MM.1S (cell line): ENCODE results near the gene DEXI.

ENCODE experiments used
- DNase-seq: peaks from one replicate; pipeline ENCODE4 v3.0.0-alpha.2; 2015
- H2AFZ ChIP-seq: fragments of 300-600 bp; sonication (generic); 2 replicates; pipeline ENCODE4 v1.6.0; 2016; ENCODE audit warnings: antibody characterized with exemption, low read length
- H3F3A ChIP-seq: fragments of 300-600 bp; sonication (generic); 2 replicates; pipeline ENCODE4 v1.6.1; 2016; ENCODE audit warnings: mild to moderate bottlenecking, antibody characterized with exemption, low read length, moderate library complexity, mixed read lengths; ENCODE audit not compliant: insufficient read depth
- H3K27ac ChIP-seq: fragments of 300-600 bp; sonication (generic); 2 replicates; pipeline ENCODE4 v1.5.1; 2016; ENCODE audit warnings: mild to moderate bottlenecking, low read length
- H3K27me3 ChIP-seq: fragments of 300-600 bp; sonication (generic); replicated peaks from 2 replicates; pipeline ENCODE4 v1.6.0; 2016; ENCODE audit warnings: low read length; ENCODE audit not compliant: insufficient read depth
- H3K36me3 ChIP-seq: fragments of 300-600 bp; sonication (generic); replicated peaks from 2 replicates; pipeline ENCODE4 v1.6.1; 2016; ENCODE audit warnings: mild to moderate bottlenecking, low read length, mixed read lengths; ENCODE audit not compliant: insufficient read depth
- H3K4me1 ChIP-seq: fragments of 300-600 bp; sonication (generic); 2 replicates; pipeline ENCODE4 v1.6.1; 2016; ENCODE audit warnings: low read length, mixed read lengths
- H3K4me2 ChIP-seq: fragments of 300-600 bp; sonication (generic); 2 replicates; pipeline ENCODE4 v1.6.0; 2016; ENCODE audit warnings: low read depth, low read length
- H3K4me3 ChIP-seq: fragments of 300-600 bp; sonication (generic); 2 replicates; pipeline ENCODE4 v1.5.1; 2016; ENCODE audit warnings: low read length, mixed read lengths
- H3K79me2 ChIP-seq: fragments of 300-600 bp; sonication (generic); 2 replicates; pipeline ENCODE4 v1.6.1; 2016; ENCODE audit warnings: mixed run types, low read length, mixed read lengths
- H3K9ac ChIP-seq: fragments of 300-600 bp; sonication (generic); 2 replicates; pipeline ENCODE4 v1.6.1; 2016; ENCODE audit warnings: low read length, mixed read lengths
- H3K9me2 ChIP-seq: fragments of 300-600 bp; sonication (generic); replicated peaks from 2 replicates; pipeline ENCODE4 v1.6.1; 2016; ENCODE audit warnings: mild to moderate bottlenecking, low read length, mixed read lengths; ENCODE audit not compliant: insufficient read depth
- H3K9me3 ChIP-seq: fragments of 300-600 bp; sonication (generic); replicated peaks from 2 replicates; pipeline ENCODE4 v1.6.1; 2016; ENCODE audit warnings: mild to moderate bottlenecking, low read length, mixed read lengths; ENCODE audit not compliant: insufficient read depth
- H4K20me1 ChIP-seq: fragments of 300-600 bp; sonication (generic); 2 replicates; pipeline ENCODE4 v1.6.1; 2016; ENCODE audit warnings: mild to moderate bottlenecking, low read length, moderate library complexity, mixed read lengths; ENCODE audit not compliant: insufficient read depth
- CTCF ChIP-seq: fragments of 300-600 bp; sonication (generic); IDR thresholded peaks from 2 replicates; pipeline ENCODE4 v1.5.1; 2016; ENCODE audit warnings: antibody characterized with exemption, low read length, mixed read lengths
- EZH2 ChIP-seq: fragments of 300-600 bp; sonication (generic); optimal IDR thresholded peaks from 2 replicates; pipeline ENCODE3; 2017; ENCODE audit warnings: low read depth, mild to moderate bottlenecking, antibody characterized with exemption, low read length, mixed read lengths
- EZH2phosphoT487 ChIP-seq: fragments of 300-600 bp; sonication (generic); IDR thresholded peaks from 2 replicates; pipeline ENCODE4 v1.6.1; 2018; ENCODE audit warnings: antibody characterized with exemption, low read length

DEXI gene

GRCh38 chr16:10946308-10946707 is 4.0 kb upstream of the DEXI start:
- H3K27ac ChIP-seq, result no peak overlapping the region
- no peak overlapping the region for H3K9ac ChIP-seq
- 0 out of 2 replicates have a peak, but pooled peaks cover under 1% of the 10 kb centered on the region for H3F3A ChIP-seq
- H3K27me3 ChIP-seq, result no peaks in the 10 kb centered on the region
- DNase-seq, result no peak
- no peaks in the 10 kb centered on the region for H3K9me2 ChIP-seq
- peaks cover 20% of the 10 kb centered on the region for H3K4me1 ChIP-seq
- no peaks in the 10 kb centered on the region for H3K36me3 ChIP-seq
- no peak overlapping the region for H3K4me3 ChIP-seq
- no peaks in the 10 kb centered on the region for H4K20me1 ChIP-seq
- TF ChIP-seq EZH2 (no peak), CTCF (no peak), EZH2phosphoT487 (no peak)
- H3K4me2 ChIP-seq, result no peak overlapping the region
- H3K9me3 ChIP-seq, result no peaks in the 10 kb centered on the region
- no peak overlapping the region for H2AFZ ChIP-seq
- peaks cover 67% of the 10 kb centered on the region for H3K79me2 ChIP-seq

- Histone ChIP-seq H3K9ac (peak overlapping the region; percentile 84; the same call in 1 of the 2 replicates), H3K9me2 (no peaks in the 10 kb centered on the region), H3K4me3 (peak overlapping the region; percentile 97), H2AFZ (peak overlapping the region; percentile 89), H3K9me3 (no peaks in the 10 kb centered on the region), H3F3A (0 out of 2 replicates have a peak, but pooled peaks cover 6% of the 10 kb centered on the region), H3K79me2 (peaks cover 68% of the 10 kb centered on the region), H4K20me1 (peaks cover 3% of the 10 kb centered on the region; the same call in 1 of the 2 replicates), H3K27me3 (no peaks in the 10 kb centered on the region), H3K36me3 (no peaks in the 10 kb centered on the region), H3K27ac (no peak overlapping the region), H3K4me1 (peaks cover 25% of the 10 kb centered on the region), H3K4me2 (peak overlapping the region; percentile 83)
- TF ChIP-seq EZH2phosphoT487 (no peak), CTCF (no peak), EZH2 (no peak)
- DNase-seq, result peak; percentile 10
These were observed 3.0 kb upstream of the DEXI start for GRCh38 chr16:10945065-10945787.

- H3K36me3 ChIP-seq, result no peaks in the 10 kb centered on the region
- peak; percentile 97 for DNase-seq
- TF ChIP-seq CTCF, result no peak; the same call in 1 of the 2 replicates
- no peak for TF ChIP-seq EZH2
- H4K20me1 ChIP-seq, result peaks cover 6% of the 10 kb centered on the region; the same call in 1 of the 2 replicates
- peak within 1 kb of the TSS; percentile 84 for H3K9ac ChIP-seq
- peak within 1 kb of the TSS; percentile 89 for H2AFZ ChIP-seq
- H3K4me2 ChIP-seq, result peak within 1 kb of the TSS; percentile 83
- peak within 1 kb of the TSS; percentile 26; the same call in 1 of the 2 replicates for H3K27ac ChIP-seq
- no peaks in the 10 kb centered on the region for H3K9me2 ChIP-seq
- peaks cover 68% of the 10 kb centered on the region for H3K79me2 ChIP-seq
- 0 out of 2 replicates have a peak, but pooled peaks cover 6% of the 10 kb centered on the region for H3F3A ChIP-seq
- H3K27me3 ChIP-seq, result no peaks in the 10 kb centered on the region
- H3K4me3 ChIP-seq, result peak within 1 kb of the TSS; percentile 97
- no peaks in the 10 kb centered on the region for H3K9me3 ChIP-seq
- peaks cover 32% of the 10 kb centered on the region for H3K4me1 ChIP-seq
These were observed 2.2 kb upstream of the DEXI start, which contains the start of gene CLEC16A for GRCh38 chr16:10944249-10945064. CLEC16A (plus strand) TSS chr16:10944564; CDS start chr16:10944718, 154 bp downstream.
